Pancreas (tissue), 10 donors: ENCODE data around the gene PDE7B. TPM values are rescaled to one million over a fixed set of nuclear protein-coding genes. Genes with fewer than 3 reads are reported as not detected.
A peak's percentile ranks its signal among the peaks of the same experiment; 100 is the strongest.

ENCODE experiments used
- ATAC-seq, 4 donors: fragments of 200-7000 bp; cut with Tn5 transposase; one replicate each; pipeline versions ENCODE4 v1.8.0 to v1.9.1; 2020; ENCODE audit warnings: mild to moderate bottlenecking in 4 of 4, moderate library complexity in 4 of 4
- DNase-seq, 6 donors: peaks; one replicate each; pipeline ENCODE4 v3.0.0-alpha.2; 2020
- FAIRE-seq: peaks from 2 replicates; lab custom pipeline; 2012; peaks lifted over from hg19 to GRCh38; lab: Jason Lieb, UNC
- H3K27ac ChIP-seq, 4 donors: fragments of 200-600 bp; sonication (generic); 1 replicate in 3 of 4; 2 replicates in 1 of 4; pipeline versions ENCODE4 v1.5.0 to v1.8.0; 2020
- H3K27me3 ChIP-seq, 4 donors: fragments of 200-600 bp; one replicate each; pipeline ENCODE4 v1.8.0; 2021
- H3K36me3 ChIP-seq, 3 donors: fragments of 200-600 bp; sonication (generic) in 1 of 3; one replicate each; pipeline versions ENCODE4 v1.5.0 to v1.8.0; 2020 to 2021
- H3K4me1 ChIP-seq, 3 donors: fragments of 200-600 bp; one replicate each; pipeline ENCODE4 v1.8.0; 2021
- H3K4me3 ChIP-seq, 4 donors: fragments of 200-600 bp; sonication (generic) in 2 of 4; one replicate each; pipeline versions ENCODE4 v1.5.0 to v1.8.0; 2020 to 2021
- H3K9me3 ChIP-seq, 4 donors: fragments of 200-600 bp; one replicate each; pipeline ENCODE4 v1.8.0; 2021
- CTCF ChIP-seq, 4 donors: fragments of 200-600 bp; sonication (generic) in 3 of 4; IDR thresholded peaks; one replicate each; pipeline versions ENCODE4 v1.5.0 to v1.8.0; 2021; ENCODE audit warnings: antibody characterized with exemption in 4 of 4
- WGBS, 2 donors: extraction: QIAGEN DNeasy Blood & Tissue Kit; methylation state at CpG; one replicate each; pipeline ENCODE4 v1.1.7; 2013; 5-methylcytosine and 5-hydroxymethylcytosine counted together
- intact Hi-C, 3 donors: fragments of 100-400 bp; cut with DNase I; formaldehyde crosslinking; loops; one replicate each; pipeline versions ENCODE4 v1.11.1 to v1.14.2; 2022
- polyA plus RNA-seq, 2 donors: library from polyadenylated mRNA; stranded (reverse); fragments of 200-250 nt; gene quantifications; one replicate each; pipeline ENCODE4 v1.2.3, GENCODE V29; 2013
- total RNA-seq, 6 donors: library from RNA; stranded (reverse); fragmentation: NEBNext Ultra II Directional in 4 of 6; extraction: Animal tissue kit (Norgen Biotek cat#: 25700) in 4 of 6; gene quantifications; one replicate each; pipeline versions ENCODE4 v1.2.1 to v1.2.4, GENCODE V29; 2021 to 2023
- donor health status: healthy with polysubstance abuse.
- donor health status: DM: no; HTN: no; CAD: no; lungs with moderate emphysema.
- donor health status: DM: no; HTN: no; CAD: no.
- donor health status: control.
- donor health status: control.
- donor health status: Bipolar disorder and iron deficiency.
- donor health status: DM: yes; HTN: yes; CAD: no.
- donor health status: DM: no; HTN: no; CAD: no.
- donor health status: DM: no; HTN: no; CAD: no.
- donor health status: DM: yes; HTN: yes; CAD: no.

PDE7B gene
- total and polyA plus RNA-seq, 8 donors, result 0.38 to 1.7 (median 0.76) TPM

- FAIRE-seq (peak; percentile 32), ATAC-seq (peak in 3 of 4 donors; percentile 51 to 76 (median 56)), DNase-seq (peak in 1 of 6 donors; percentile 14)
- H3K27ac ChIP-seq, result peak overlapping the region in 1 of 4 donors; percentile 8
- peaks cover 0 to 10% (median 0%) of the 10 kb centered on the region in 3 donors for H3K4me1 ChIP-seq
- no peak for TF ChIP-seq CTCF (IDR thresholded peaks at IDR 0.05)
- 61 to 71% methylated on average over 6 of the region's 6 CpGs for WGBS, 2 donors
- peaks cover 0 to 3% (median 0%) of the 10 kb centered on the region in 4 donors for H3K27me3 ChIP-seq
- no peak overlapping the region for H3K4me3 ChIP-seq
- H3K9me3 ChIP-seq, result no peaks in the 10 kb centered on the region
- intact Hi-C loops, result no loop called here
- H3K36me3 ChIP-seq, result no peaks in the 10 kb centered on the region
Measured at GRCh38 chr6:135901774-135902524, 50.4 kb downstream of the PDE7B start.

GRCh38 chr6:135902756-135903331 is 51.3 kb downstream of the PDE7B start:
- Histone ChIP-seq H3K4me3 (no peak overlapping the region), H3K4me1 (peaks cover 0 to 10% (median 0%) of the 10 kb centered on the region in 3 donors), H3K9me3 (no peaks in the 10 kb centered on the region), H3K27me3 (peaks cover 0 to 3% (median 0%) of the 10 kb centered on the region in 4 donors), H3K36me3 (no peaks in the 10 kb centered on the region), H3K27ac (no peak overlapping the region)
- no peak for TF ChIP-seq CTCF (IDR thresholded peaks at IDR 0.05)
- FAIRE-seq, result no peak
- ATAC-seq, result peak in 1 of 4 donors; percentile 36
- no peak for DNase-seq
- WGBS, 2 donors, result 50 to 57% methylated on average over 2 of the region's 2 CpGs
- intact Hi-C loops, result no loop called here

- H3K9me3 ChIP-seq, result no peaks in the 10 kb centered on the region
- H3K4me1 ChIP-seq, result peaks cover 0 to 10% (median 0%) of the 10 kb centered on the region in 3 donors
- DNase-seq (no peak), FAIRE-seq (no peak), ATAC-seq (peak in 1 of 4 donors; percentile 45)
- no peaks in the 10 kb centered on the region for H3K27me3 ChIP-seq
- no peak overlapping the region for H3K4me3 ChIP-seq
- no peaks in the 10 kb centered on the region for H3K36me3 ChIP-seq
- H3K27ac ChIP-seq, result no peak overlapping the region
- WGBS, 2 donors, result 61 to 79% methylated on average over 2 of the region's 2 CpGs
- intact Hi-C loops, result no loop called here
- TF ChIP-seq CTCF (IDR thresholded peaks at IDR 0.05), result no peak
Measured at GRCh38 chr6:135904666-135905065, 53.2 kb downstream of the PDE7B start.

GRCh38 chr6:135905604-135906300 is 54.3 kb downstream of the PDE7B start:
- DNase-seq (no peak), FAIRE-seq (no peak), ATAC-seq (no peak)
- Histone ChIP-seq H3K27me3 (no peaks in the 10 kb centered on the region), H3K4me1 (peaks cover 0 to 10% (median 0%) of the 10 kb centered on the region in 3 donors), H3K9me3 (no peaks in the 10 kb centered on the region), H3K4me3 (no peak overlapping the region), H3K27ac (no peak overlapping the region), H3K36me3 (no peaks in the 10 kb centered on the region)
- intact Hi-C loops, result no loop called here
- TF ChIP-seq CTCF (IDR thresholded peaks at IDR 0.05), result no peak
- 87 to 92% methylated on average over 18 of the region's 18 CpGs for WGBS, 2 donors
